ENCODE results near the gene ATRIP. TPM values are rescaled to one million over a fixed set of nuclear protein-coding genes. Genes with fewer than 3 reads are reported as not detected.
A peak's percentile ranks its signal among the peaks of the same experiment; 100 is the strongest.

ATRIP gene
- total RNA-seq, 3 donors from 2014 or later (not counting 1 experiment from before 2014, with no cell fraction given) = 8.5 to 11.0 (median 10.6) TPM

DNA sequence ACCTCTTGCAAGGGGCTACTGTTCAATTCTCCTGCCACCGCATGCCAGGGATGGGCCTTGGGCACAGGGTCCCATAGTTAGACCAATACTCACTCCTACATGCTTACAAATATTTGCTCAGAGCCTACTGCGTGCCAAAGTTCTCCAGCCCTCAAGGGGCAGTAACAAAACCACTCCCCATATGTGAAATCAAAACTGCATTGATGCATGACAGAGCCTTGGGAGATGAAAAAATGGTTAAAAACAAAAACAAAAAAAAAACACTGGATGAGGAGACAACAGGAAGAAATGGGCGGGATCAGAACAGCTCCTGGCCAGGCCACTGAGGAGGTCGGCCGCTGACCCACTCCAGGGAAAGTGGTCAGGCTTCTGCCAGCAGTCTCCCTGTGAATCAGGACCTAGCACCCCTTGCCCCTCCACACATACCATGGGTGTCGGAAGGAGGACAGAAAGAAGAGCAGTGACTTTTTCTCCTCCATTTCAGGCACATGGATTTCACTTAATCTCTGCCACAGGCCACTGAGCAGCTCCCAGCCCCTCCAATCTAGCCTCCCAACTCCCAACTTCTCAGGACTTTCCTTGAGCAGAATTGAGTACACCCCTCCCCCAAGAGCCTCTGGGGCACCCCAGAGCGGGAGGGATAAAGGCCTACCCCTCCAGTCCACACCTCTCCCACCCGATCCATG, 19.4 kb upstream of the ATRIP start:
- no peak overlapping the region for H3K4me3 ChIP-seq (ENCODE audit: low read length)
- ATAC-seq = no peak
- Mint-ChIP-seq H3K27ac (no peak overlapping the region), H3K9me3 (no peaks in the 10 kb centered on the region), H3K4me3 (peak overlapping the region; percentile 66), H3K4me1 (peaks cover 0 to 37% of the 10 kb centered on the region in 2 donors), H3K27me3 (ENCODE audit: low read depth in 2 of 2) (peaks cover 0 to 5% of the 10 kb centered on the region in 2 donors), H3K36me3 (no peaks in the 10 kb centered on the region)
- H3K9me3 ChIP-seq (ENCODE audit: control insufficient read depth, insufficient read depth, low read length) = no peaks in the 10 kb centered on the region
- peaks cover 18% of the 10 kb centered on the region for H3K4me1 ChIP-seq (ENCODE audit: control insufficient read depth, insufficient read depth, low read length)
- no peaks in the 10 kb centered on the region for H3K27me3 ChIP-seq (ENCODE audit: control insufficient read depth, insufficient read depth, low read length)
- DNase-seq = no peak
- WGBS (ENCODE audit: insufficient coverage) = 93% methylated on average over 7 of the region's 8 CpGs
- intact Hi-C loops (cut with micrococcal nuclease) = no loop called here
- no peak overlapping the region for H3K27ac ChIP-seq (ENCODE audit: low read length)
- TF ChIP-seq, protein P1, sequence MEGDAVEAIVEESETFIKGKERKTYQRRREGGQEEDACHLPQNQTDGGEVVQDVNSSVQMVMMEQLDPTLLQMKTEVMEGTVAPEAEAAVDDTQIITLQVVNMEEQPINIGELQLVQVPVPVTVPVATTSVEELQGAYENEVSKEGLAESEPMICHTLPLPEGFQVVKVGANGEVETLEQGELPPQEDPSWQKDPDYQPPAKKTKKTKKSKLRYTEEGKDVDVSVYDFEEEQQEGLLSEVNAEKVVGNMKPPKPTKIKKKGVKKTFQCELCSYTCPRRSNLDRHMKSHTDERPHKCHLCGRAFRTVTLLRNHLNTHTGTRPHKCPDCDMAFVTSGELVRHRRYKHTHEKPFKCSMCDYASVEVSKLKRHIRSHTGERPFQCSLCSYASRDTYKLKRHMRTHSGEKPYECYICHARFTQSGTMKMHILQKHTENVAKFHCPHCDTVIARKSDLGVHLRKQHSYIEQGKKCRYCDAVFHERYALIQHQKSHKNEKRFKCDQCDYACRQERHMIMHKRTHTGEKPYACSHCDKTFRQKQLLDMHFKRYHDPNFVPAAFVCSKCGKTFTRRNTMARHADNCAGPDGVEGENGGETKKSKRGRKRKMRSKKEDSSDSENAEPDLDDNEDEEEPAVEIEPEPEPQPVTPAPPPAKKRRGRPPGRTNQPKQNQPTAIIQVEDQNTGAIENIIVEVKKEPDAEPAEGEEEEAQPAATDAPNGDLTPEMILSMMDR (IDR thresholded peaks at IDR 0.05) = no peak
- peaks cover under 1% of the 10 kb centered on the region for H3K36me3 ChIP-seq (ENCODE audit: control insufficient read depth, insufficient read depth, low read length)

DNA sequence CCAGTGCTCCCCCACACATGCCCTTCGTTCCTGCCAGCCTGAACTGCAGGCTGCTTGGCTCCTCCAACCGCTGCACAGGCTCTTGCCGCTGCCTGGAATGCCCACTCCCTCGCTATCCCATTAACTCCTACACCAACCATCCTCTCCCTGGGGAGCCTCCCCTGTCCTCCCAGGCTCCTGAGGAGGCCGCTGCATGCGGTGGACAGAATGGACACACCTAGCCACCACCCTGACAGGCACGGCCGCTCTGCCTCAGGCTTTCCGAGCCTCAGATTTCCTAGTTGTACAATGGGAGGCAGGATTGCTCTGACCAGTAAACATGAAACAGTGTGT, 18.9 kb upstream of the ATRIP start:
- H3K36me3 ChIP-seq (ENCODE audit: control insufficient read depth, insufficient read depth, low read length) = peaks cover 5% of the 10 kb centered on the region
- H3K4me1 ChIP-seq (ENCODE audit: control insufficient read depth, insufficient read depth, low read length) = peaks cover 23% of the 10 kb centered on the region
- H3K9me3 ChIP-seq (ENCODE audit: control insufficient read depth, insufficient read depth, low read length) = no peaks in the 10 kb centered on the region
- intact Hi-C loops (cut with micrococcal nuclease) = no loop called here
- H3K4me3 ChIP-seq (ENCODE audit: low read length) = no peak overlapping the region
- H3K9me3 Mint-ChIP-seq = no peaks in the 10 kb centered on the region
- peaks cover 0 to 37% of the 10 kb centered on the region in 2 donors for H3K4me1 Mint-ChIP-seq
- 98% methylated on average over 9 of the region's 9 CpGs for WGBS (ENCODE audit: insufficient coverage)
- H3K27me3 ChIP-seq (ENCODE audit: control insufficient read depth, insufficient read depth, low read length) = no peaks in the 10 kb centered on the region
- no peak overlapping the region for H3K27ac ChIP-seq (ENCODE audit: low read length)
- ATAC-seq = no peak
- H3K36me3 Mint-ChIP-seq = no peaks in the 10 kb centered on the region
- H3K4me3 Mint-ChIP-seq = peak overlapping the region; percentile 66
- no peak for DNase-seq
- TF ChIP-seq, protein P1 (IDR thresholded peaks at IDR 0.05) = no peak
- H3K27ac Mint-ChIP-seq = peak overlapping the region in 1 of 2 donors; percentile 27
- peaks cover 0 to 5% of the 10 kb centered on the region in 2 donors for H3K27me3 Mint-ChIP-seq (ENCODE audit: low read depth in 2 of 2)

DNA sequence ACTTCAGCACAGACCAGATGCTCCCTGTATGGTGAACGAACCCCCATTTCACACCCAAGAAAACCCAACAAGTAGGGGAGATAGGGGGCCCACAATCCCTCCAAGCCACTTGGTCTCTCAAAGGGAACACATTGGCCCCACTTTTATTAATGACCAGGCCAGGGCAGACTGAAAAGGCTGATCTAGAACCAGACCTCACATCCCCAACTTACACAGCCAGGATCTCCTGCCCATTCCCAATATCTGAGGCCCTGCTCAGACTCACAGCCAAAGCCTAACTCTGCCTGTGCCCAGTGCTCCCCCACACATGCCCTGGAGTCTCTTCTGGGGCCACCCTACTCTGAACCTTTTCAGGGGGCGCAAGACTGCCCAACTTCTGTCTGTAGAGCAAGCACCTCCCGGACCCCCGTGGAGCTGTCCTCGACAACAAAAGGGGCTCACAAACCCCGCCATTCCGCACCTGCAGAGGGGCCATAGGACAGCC, 18.4 kb upstream of the ATRIP start:
- Mint-ChIP-seq H3K9me3 (no peaks in the 10 kb centered on the region), H3K4me3 (peak overlapping the region; percentile 49), H3K27me3 (ENCODE audit: low read depth in 2 of 2) (peaks cover 0 to 5% of the 10 kb centered on the region in 2 donors), H3K36me3 (no peaks in the 10 kb centered on the region), H3K27ac (peak overlapping the region in 1 of 2 donors; percentile 27), H3K4me1 (peaks cover 0 to 37% of the 10 kb centered on the region in 2 donors)
- intact Hi-C loops (cut with micrococcal nuclease) = no loop called here
- no peak overlapping the region for H3K27ac ChIP-seq (ENCODE audit: low read length)
- H3K27me3 ChIP-seq (ENCODE audit: control insufficient read depth, insufficient read depth, low read length) = no peaks in the 10 kb centered on the region
- peaks cover 27% of the 10 kb centered on the region for H3K4me1 ChIP-seq (ENCODE audit: control insufficient read depth, insufficient read depth, low read length)
- TF ChIP-seq, protein P1 (IDR thresholded peaks at IDR 0.05) = no peak
- DNase-seq (no peak), ATAC-seq (no peak)
- WGBS (ENCODE audit: insufficient coverage) = 89% methylated on average over 7 of the region's 7 CpGs
- peaks cover 8% of the 10 kb centered on the region for H3K36me3 ChIP-seq (ENCODE audit: control insufficient read depth, insufficient read depth, low read length)
- no peak overlapping the region for H3K4me3 ChIP-seq (ENCODE audit: low read length)
- H3K9me3 ChIP-seq (ENCODE audit: control insufficient read depth, insufficient read depth, low read length) = no peaks in the 10 kb centered on the region
